ENCODE measurements around the gene ATP11A.
"Not testable (repeated sequence)": the region's sequence is repeated elsewhere in the genome, so short reads cannot be mapped to it uniquely, and the experiment has no call there.

The ATP11A gene

GRCh38 chr13:112693831-112694497 lies 4.1 kb downstream of the ATP11A start:
- peak; percentile 68 to 78 for DNase-seq

- DNase-seq = no peak
Observed at GRCh38 chr13:112695121-112695520, 5.3 kb downstream of the ATP11A start.

- no peak for DNase-seq
Observed at GRCh38 chr13:112696001-112696868, 6.4 kb downstream of the ATP11A start.

- DNase-seq = no peak
Observed at GRCh38 chr13:112696869-112697465, 7.1 kb downstream of the ATP11A start.

- DNase-seq = no peak
Observed at GRCh38 chr13:112697756-112698655, 8.2 kb downstream of the ATP11A start.

- DNase-seq = no peak
Observed at GRCh38 chr13:112699322-112699918, 9.6 kb downstream of the ATP11A start.

- DNase-seq = no peak
Observed at GRCh38 chr13:112700291-112701060, 10.6 kb downstream of the ATP11A start.

GRCh38 chr13:112702341-112702985 lies 12.6 kb downstream of the ATP11A start:
- DNase-seq = no peak

- DNase-seq = no peak
Observed at GRCh38 chr13:112702986-112703379, 13.1 kb downstream of the ATP11A start.

GRCh38 chr13:112703449-112704284 lies 13.8 kb downstream of the ATP11A start:
- DNase-seq = no peak

GRCh38 chr13:112704308-112705145 lies 14.7 kb downstream of the ATP11A start:
- no peak for DNase-seq

- no peak for DNase-seq
Observed at GRCh38 chr13:112705286-112705685, 15.4 kb downstream of the ATP11A start.

- DNase-seq = no peak
Observed at GRCh38 chr13:112706171-112706570, 16.3 kb downstream of the ATP11A start.

GRCh38 chr13:112708560-112709240 lies 18.9 kb downstream of the ATP11A start:
- no peak for DNase-seq

- DNase-seq = not testable (repeated sequence)
Observed at GRCh38 chr13:112709316-112709715, 19.5 kb downstream of the ATP11A start.

- no peak for DNase-seq
Observed at GRCh38 chr13:112709825-112710783, 20.3 kb downstream of the ATP11A start.

- no peak for DNase-seq
Observed at GRCh38 chr13:112710855-112711527, 21.2 kb downstream of the ATP11A start.

Measured in inflammatory macrophage treated with lipopolysaccharide for 1 hour (primary cell).